AG04450 (cell line): Measurements from ENCODE around the gene SPTLC3. TPM values are rescaled to one million over a fixed set of nuclear protein-coding genes. Genes with fewer than 3 reads are reported as not detected.

ENCODE experiments used
- CTCF ChIA-PET: fragments of 300-600, 350-600 bp; formaldehyde crosslinking; extraction: SDS; loops from one replicate; lab custom pipeline; 2022; ENCODE audit warnings: antibody characterized with exemption, inconsistent platforms; lab: Charles Lee
- POLR2A ChIA-PET: fragments of 350-600 bp; formaldehyde crosslinking; extraction: SDS; loops from one replicate; lab custom pipeline; 2021; ENCODE audit warnings: antibody characterized with exemption, inconsistent platforms; lab: Yijun Ruan, JAX
- DNase-seq: peaks from one replicate; pipeline ENCODE4 v3.0.0-alpha.2; 2011; ENCODE audit warnings: low read depth, low spot score
- H3K27ac ChIP-seq: one replicate; pipeline ENCODE4 v1.5.1; 2012; ENCODE audit warnings: low read depth, low read length, control low read depth
- H3K27me3 ChIP-seq: one replicate; pipeline ENCODE4 v1.6.0; 2012; ENCODE audit warnings: low read length; ENCODE audit not compliant: control insufficient read depth, insufficient read depth
- H3K4me3 ChIP-seq: 2 replicates; pipeline ENCODE4 v1.5.1; 2011; ENCODE audit warnings: mild to moderate bottlenecking, low read depth, low read length, control low read depth
- H3K9me3 ChIP-seq: 2 replicates; pipeline ENCODE4 v1.5.1; 2012; ENCODE audit warnings: low read length; ENCODE audit not compliant: control insufficient read depth, insufficient read depth
- polyA plus RNA-seq: library from polyadenylated mRNA; depleted of rRNA; stranded (reverse); fragments of >200 nt; gene quantifications from 2 replicates; pipeline ENCODE4 v1.2.3, GENCODE V29; 2011
- TF ChIP-seq, protein P1 (sequence below): IDR thresholded peaks from 2 replicates; pipeline ENCODE4 v1.5.1; 2011; ENCODE audit warnings: low read depth, low read length, control low read depth, inconsistent platforms

Gene SPTLC3
- polyA plus RNA-seq, 1 experiment, result 2.8 TPM

GRCh38 chr20:13034115-13034514, 25.3 kb downstream of the SPTLC3 start:
- H3K4me3 ChIP-seq, result no peak overlapping the region
- ChIA-PET CTCF (no interaction called here), POLR2A (no interaction called here)
- H3K27ac ChIP-seq, result no peak overlapping the region
- H3K9me3 ChIP-seq, result no peaks in the 10 kb centered on the region
- DNase-seq, result no peak
- no peaks in the 10 kb centered on the region for H3K27me3 ChIP-seq
- TF ChIP-seq, protein P1, sequence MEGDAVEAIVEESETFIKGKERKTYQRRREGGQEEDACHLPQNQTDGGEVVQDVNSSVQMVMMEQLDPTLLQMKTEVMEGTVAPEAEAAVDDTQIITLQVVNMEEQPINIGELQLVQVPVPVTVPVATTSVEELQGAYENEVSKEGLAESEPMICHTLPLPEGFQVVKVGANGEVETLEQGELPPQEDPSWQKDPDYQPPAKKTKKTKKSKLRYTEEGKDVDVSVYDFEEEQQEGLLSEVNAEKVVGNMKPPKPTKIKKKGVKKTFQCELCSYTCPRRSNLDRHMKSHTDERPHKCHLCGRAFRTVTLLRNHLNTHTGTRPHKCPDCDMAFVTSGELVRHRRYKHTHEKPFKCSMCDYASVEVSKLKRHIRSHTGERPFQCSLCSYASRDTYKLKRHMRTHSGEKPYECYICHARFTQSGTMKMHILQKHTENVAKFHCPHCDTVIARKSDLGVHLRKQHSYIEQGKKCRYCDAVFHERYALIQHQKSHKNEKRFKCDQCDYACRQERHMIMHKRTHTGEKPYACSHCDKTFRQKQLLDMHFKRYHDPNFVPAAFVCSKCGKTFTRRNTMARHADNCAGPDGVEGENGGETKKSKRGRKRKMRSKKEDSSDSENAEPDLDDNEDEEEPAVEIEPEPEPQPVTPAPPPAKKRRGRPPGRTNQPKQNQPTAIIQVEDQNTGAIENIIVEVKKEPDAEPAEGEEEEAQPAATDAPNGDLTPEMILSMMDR, result no peak

- CTCF ChIA-PET, result no interaction called here
- no peak overlapping the region for H3K27ac ChIP-seq
- no peak overlapping the region for H3K4me3 ChIP-seq
- no peaks in the 10 kb centered on the region for H3K9me3 ChIP-seq
- H3K27me3 ChIP-seq, result no peaks in the 10 kb centered on the region
- TF ChIP-seq, protein P1, result no peak
- DNase-seq, result no peak
- POLR2A ChIA-PET, result no interaction called here
Measured at GRCh38 chr20:13034936-13035335, 26.2 kb downstream of the SPTLC3 start.

DNA sequence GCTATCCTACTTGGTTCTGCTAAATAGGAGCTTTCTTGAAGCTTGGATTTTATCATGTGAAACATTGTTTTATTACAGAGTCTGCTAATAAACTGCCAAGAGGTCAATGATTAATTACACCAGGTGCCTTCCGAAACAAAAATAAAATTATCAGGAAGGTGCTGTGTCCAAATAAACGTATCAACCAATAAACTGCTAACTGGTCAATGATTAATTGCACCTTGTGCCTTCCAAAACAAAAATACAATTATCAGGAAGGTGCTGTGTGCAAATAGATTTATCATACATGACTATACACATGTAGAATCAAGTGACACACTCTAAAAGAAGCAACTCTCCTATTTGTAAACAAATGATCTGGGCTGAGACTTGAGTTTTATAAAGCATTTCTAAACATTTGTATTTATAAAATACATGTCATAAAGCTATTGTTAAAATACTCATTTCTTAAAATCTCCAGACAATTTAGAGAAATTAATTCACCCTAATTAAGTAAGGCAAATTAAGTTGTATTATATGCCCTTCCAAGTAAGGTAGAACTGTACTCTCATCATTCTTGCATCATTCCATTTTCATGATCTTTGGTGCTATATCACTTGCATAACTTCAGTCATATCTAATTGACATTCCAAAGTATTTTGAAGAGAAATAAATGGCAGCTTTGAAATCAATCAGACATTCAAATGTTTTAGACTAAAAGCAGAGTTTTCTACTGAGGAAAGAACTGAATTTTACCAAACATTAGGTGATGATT, 26.8 kb downstream of the SPTLC3 start:
- no peaks in the 10 kb centered on the region for H3K27me3 ChIP-seq
- POLR2A ChIA-PET, result no interaction called here
- H3K4me3 ChIP-seq, result no peak overlapping the region
- no peak overlapping the region for H3K27ac ChIP-seq
- CTCF ChIA-PET, result no interaction called here
- TF ChIP-seq, protein P1, result no peak
- no peak for DNase-seq
- H3K9me3 ChIP-seq, result no peaks in the 10 kb centered on the region

DNA sequence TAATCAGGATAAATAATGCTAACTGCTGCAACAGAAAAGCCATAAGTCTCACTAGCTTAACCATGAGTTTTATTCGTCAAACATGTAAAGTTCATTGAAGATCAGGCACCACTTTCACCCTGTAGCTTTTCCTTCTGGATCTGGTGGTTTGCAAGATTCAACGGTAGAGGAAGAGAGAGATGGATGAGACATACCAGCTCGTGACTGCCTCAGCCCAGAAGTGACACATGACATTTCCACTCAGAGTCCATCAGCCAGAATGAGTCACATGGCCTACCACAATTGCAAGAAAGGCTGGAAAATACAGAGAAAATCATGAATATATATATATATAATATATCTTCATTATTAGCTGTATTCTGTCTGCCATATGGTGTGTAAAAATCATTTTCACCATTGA, 29.0 kb downstream of the SPTLC3 start:
- no peak for DNase-seq
- POLR2A ChIA-PET, result no interaction called here
- CTCF ChIA-PET, result no interaction called here

More for the DNA sequence above, 29.0 kb downstream of the SPTLC3 start:
- Histone ChIP-seq H3K9me3 (no peaks in the 10 kb centered on the region), H3K27ac (no peak overlapping the region), H3K27me3 (no peaks in the 10 kb centered on the region), H3K4me3 (no peak overlapping the region)
- TF ChIP-seq, protein P1, result no peak
